Stomach (tissue), 9 donors: ENCODE data around the gene GNG2. TPM values are rescaled to one million over a fixed set of nuclear protein-coding genes. Genes with fewer than 3 reads are reported as not detected.

Source experiments
- DNase-seq, 2 donors: peaks; one replicate each; pipeline versions ENCODE4 v3.0.0 to v3.0.0-alpha.2; 2013 to 2019
- H3K27ac ChIP-seq, 5 donors: fragments of 200-600 bp in 4 of 5; sonication (generic) in 4 of 5; one replicate each; pipeline ENCODE4 v1.5.1; 2013 to 2019; ENCODE audit warnings: mild to moderate bottlenecking in 1 of 5, moderate library complexity in 1 of 5
- H3K27me3 ChIP-seq, 3 donors: fragments of 200-600 bp; sonication (generic); one replicate each; pipeline ENCODE4 v1.5.1; 2017 to 2019; ENCODE audit warnings: mixed run types in 1 of 3
- H3K36me3 ChIP-seq, 4 donors: fragments of 200-600 bp; sonication (generic); 1 replicate in 3 of 4; 2 replicates in 1 of 4; pipeline ENCODE4 v1.5.1; 2016 to 2019
- H3K4me1 ChIP-seq, 4 donors: fragments of 200-600 bp; sonication (generic); one replicate each; pipeline ENCODE4 v1.5.1; 2016 to 2019
- H3K4me3 ChIP-seq, 4 donors: fragments of 200-600 bp; sonication (generic) in 3 of 4; one replicate each; pipeline ENCODE4 v1.5.1; 2016 to 2019; ENCODE audit warnings: mild to moderate bottlenecking in 1 of 4
- H3K9me3 ChIP-seq, 4 donors: fragments of 200-600 bp; sonication (generic); one replicate each; pipeline ENCODE4 v1.5.1; 2016 to 2019
- EP300 ChIP-seq: sonication (generic); formaldehyde crosslinking; IDR thresholded peaks from one replicate; pipeline ENCODE4 v1.6.1; 2017; ENCODE audit warnings: antibody characterized with exemption
- POLR2A ChIP-seq, 4 donors: fragments of 450-650 bp; IDR thresholded peaks; one replicate each; pipeline ENCODE4 v1.6.1; 2016; ENCODE audit warnings: antibody characterized with exemption in 4 of 4, control low read depth in 2 of 4, mild to moderate bottlenecking in 1 of 4, moderate library complexity in 1 of 4
- POLR2AphosphoS5 ChIP-seq, 3 donors: sonication (generic); formaldehyde crosslinking; IDR thresholded peaks; one replicate each; pipeline ENCODE4 v1.6.1; 2016; ENCODE audit warnings: antibody characterized with exemption in 3 of 3
- WGBS, 5 donors: extraction: QIAGEN DNeasy Blood & Tissue Kit in 3 of 5; methylation state at CpG; one replicate each; pipeline versions ENCODE4 v1.1.5 to v1.1.7; 2013 to 2018; 5-methylcytosine and 5-hydroxymethylcytosine counted together
- intact Hi-C: fragments of 100-400 bp; cut with DNase I; formaldehyde crosslinking; loops from one replicate; pipeline ENCODE4 v1.15.1; 2023; ENCODE audit warnings: low total_unique reads
- polyA plus RNA-seq, 3 donors: library from polyadenylated mRNA; stranded (reverse); fragments of 200-250 nt; gene quantifications; one replicate each; pipeline ENCODE4 v1.2.3, GENCODE V29; 2013
- total RNA-seq, 5 donors: library from RNA; depleted of rRNA; stranded (reverse); fragments of >200 nt; gene quantifications; one replicate each; pipeline versions ENCODE4 v1.1.0 to v1.2.3, GENCODE V29; 2014 to 2016
- TF ChIP-seq, protein P1 (sequence below), 7 experiments: fragments of 450-650 bp in 4 of 7; fragments of 200-600 bp in 3 of 7; sonication (generic) in 3 of 7; IDR thresholded peaks; one replicate each; pipeline ENCODE4 v1.5.1; 2016 to 2019; ENCODE audit warnings: antibody characterized with exemption in 7 of 7, control low read depth in 2 of 7, mild to moderate bottlenecking in 1 of 7
- donor health status: healthy with polysubstance abuse.
- donor health status: Bipolar disorder and iron deficiency.
- donor health status: healthy.

The GNG2 gene
- total and polyA plus RNA-seq, 8 donors, result 0.58 to 23.3 (median 9.2) TPM

DNA sequence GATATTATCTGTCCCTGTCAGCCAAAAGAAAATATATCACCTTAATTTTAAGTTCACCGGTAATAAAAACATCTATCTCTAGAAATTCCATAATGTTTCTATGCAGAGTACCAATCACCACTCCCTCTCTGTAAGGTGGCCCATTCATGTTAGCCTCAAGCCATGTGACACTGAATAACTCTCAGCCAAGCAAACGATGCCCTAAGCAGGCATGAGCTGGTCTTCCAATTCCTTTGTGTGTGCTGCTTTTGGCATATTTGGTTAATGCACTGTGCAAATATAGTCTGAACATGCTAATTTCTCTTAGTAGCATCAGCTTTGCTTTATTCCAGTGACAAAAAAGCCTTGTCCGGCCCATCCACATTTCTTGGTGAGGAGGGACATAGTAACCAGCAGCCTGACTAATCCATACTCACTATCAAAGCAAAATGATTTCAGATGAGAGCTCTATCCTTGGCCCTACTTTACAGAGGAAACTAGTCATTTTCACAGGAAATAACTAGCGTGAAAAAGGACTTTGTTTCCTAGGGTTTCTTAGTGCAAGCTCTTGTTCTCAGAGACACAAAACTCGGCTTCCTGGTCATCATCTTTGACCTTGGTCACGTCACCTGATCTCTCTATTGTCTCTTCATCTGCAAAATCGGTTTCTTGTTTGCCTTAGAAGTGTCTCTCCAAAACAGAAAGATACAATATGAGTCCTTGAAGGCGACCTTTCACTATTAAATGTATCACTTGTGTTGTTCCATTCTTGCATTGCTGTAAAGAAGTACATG, 69.7 kb downstream of the GNG2 start:
- TF ChIP-seq, protein P1, sequence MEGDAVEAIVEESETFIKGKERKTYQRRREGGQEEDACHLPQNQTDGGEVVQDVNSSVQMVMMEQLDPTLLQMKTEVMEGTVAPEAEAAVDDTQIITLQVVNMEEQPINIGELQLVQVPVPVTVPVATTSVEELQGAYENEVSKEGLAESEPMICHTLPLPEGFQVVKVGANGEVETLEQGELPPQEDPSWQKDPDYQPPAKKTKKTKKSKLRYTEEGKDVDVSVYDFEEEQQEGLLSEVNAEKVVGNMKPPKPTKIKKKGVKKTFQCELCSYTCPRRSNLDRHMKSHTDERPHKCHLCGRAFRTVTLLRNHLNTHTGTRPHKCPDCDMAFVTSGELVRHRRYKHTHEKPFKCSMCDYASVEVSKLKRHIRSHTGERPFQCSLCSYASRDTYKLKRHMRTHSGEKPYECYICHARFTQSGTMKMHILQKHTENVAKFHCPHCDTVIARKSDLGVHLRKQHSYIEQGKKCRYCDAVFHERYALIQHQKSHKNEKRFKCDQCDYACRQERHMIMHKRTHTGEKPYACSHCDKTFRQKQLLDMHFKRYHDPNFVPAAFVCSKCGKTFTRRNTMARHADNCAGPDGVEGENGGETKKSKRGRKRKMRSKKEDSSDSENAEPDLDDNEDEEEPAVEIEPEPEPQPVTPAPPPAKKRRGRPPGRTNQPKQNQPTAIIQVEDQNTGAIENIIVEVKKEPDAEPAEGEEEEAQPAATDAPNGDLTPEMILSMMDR (IDR thresholded peaks at IDR 0.05), result no peak
- no peak for TF ChIP-seq POLR2AphosphoS5 (IDR thresholded peaks at IDR 0.05)
- no peak for TF ChIP-seq EP300
- no peak for TF ChIP-seq POLR2A (IDR thresholded peaks at IDR 0.05)
- H3K4me1 ChIP-seq, result no peaks in the 10 kb centered on the region
- no peaks in the 10 kb centered on the region for H3K27me3 ChIP-seq
- no peaks in the 10 kb centered on the region for H3K36me3 ChIP-seq
- no peak overlapping the region for H3K4me3 ChIP-seq
- DNase-seq, result no peak
- H3K27ac ChIP-seq, result no peak overlapping the region
- intact Hi-C loops, result no loop called here
- no peaks in the 10 kb centered on the region for H3K9me3 ChIP-seq
- WGBS, 5 donors, result 58 to 72% (median 69%) methylated on average over 8 of the region's 8 CpGs

DNA sequence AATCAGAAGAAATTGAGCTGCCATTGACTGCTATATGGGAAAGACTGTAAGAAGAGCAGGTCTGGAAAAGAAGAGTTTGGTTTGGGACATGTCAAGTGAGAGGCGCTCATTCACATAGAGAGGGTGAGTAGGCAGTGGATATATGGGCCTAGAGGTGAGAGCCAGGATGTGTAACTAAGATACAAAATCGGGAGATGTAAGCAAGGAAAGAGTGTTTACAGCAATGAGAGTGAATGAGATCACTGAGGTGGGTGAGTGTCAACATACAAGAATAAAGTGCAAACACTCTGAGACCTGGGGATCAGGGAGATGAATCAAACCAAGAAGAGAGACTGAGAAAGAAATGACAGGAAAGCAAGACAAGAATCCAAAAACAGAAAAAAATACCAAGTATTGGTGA, 70.9 kb downstream of the GNG2 start:
- Histone ChIP-seq H3K27me3 (no peaks in the 10 kb centered on the region), H3K36me3 (no peaks in the 10 kb centered on the region), H3K4me1 (no peaks in the 10 kb centered on the region), H3K4me3 (no peak overlapping the region), H3K27ac (no peak overlapping the region), H3K9me3 (no peaks in the 10 kb centered on the region)
- intact Hi-C loops, result no loop called here
- DNase-seq, result no peak
- WGBS, 5 donors, result 55 to 74% (median 63%) methylated on average over 2 of the region's 2 CpGs
- TF ChIP-seq EP300, result no peak
- TF ChIP-seq POLR2A (IDR thresholded peaks at IDR 0.05), result no peak
- no peak for TF ChIP-seq POLR2AphosphoS5 (IDR thresholded peaks at IDR 0.05)
- TF ChIP-seq, protein P1 (IDR thresholded peaks at IDR 0.05), result no peak

DNA sequence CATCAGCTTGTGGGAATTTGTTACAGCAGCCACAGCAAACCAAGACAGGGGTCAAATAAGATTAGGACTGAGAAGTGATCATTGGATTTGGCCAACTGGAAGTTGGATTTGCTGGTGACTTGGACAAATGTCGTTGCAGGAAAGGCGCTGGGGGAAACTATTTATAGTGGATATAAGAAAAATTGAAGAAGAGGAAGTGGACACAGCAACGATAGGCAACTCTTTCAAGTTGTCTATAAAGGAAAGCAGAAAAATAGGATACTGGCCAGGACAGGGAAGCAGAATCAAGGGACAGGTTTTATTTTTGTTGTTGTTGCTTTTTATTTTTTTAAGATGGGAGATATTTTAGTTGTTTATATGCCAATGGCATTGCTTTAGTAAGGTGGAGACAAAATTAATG, 72.8 kb downstream of the GNG2 start:
- Histone ChIP-seq H3K27ac (no peak overlapping the region), H3K4me3 (no peak overlapping the region), H3K4me1 (no peaks in the 10 kb centered on the region), H3K9me3 (no peaks in the 10 kb centered on the region), H3K27me3 (no peaks in the 10 kb centered on the region), H3K36me3 (no peaks in the 10 kb centered on the region)
- WGBS, 5 donors, result 46 to 75% (median 63%) methylated on average over 3 of the region's 3 CpGs
- TF ChIP-seq POLR2AphosphoS5 (IDR thresholded peaks at IDR 0.05) (no peak), EP300 (no peak), POLR2A (IDR thresholded peaks at IDR 0.05) (no peak)
- TF ChIP-seq, protein P1 (IDR thresholded peaks at IDR 0.05), result no peak
- intact Hi-C loops, result no loop called here
- no peak for DNase-seq

DNA sequence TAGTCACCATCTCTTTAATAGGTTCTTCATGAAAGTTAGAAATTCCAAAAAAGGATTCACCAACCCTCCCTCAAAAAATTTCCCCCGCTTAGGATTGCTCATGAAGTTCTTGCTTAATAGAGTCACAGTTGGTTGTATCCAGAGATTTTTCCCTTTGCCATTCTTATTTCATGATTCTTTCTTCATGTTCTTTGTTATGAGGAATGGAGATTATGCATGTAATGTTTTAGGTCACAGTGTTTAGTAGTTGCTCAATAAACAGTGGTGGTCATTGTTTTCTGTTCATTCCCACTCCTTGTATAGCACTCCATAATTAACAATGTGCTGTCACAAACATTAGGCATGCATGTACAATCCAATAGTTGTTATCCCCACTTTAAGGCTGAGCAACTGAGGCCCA, 77.7 kb downstream of the GNG2 start:
- no peak overlapping the region for H3K27ac ChIP-seq
- no peaks in the 10 kb centered on the region for H3K36me3 ChIP-seq
- H3K9me3 ChIP-seq, result no peaks in the 10 kb centered on the region
- WGBS, 5 donors, result 95 to 100% (median 97%) methylated on average over 1 of the region's 1 CpG
- H3K4me3 ChIP-seq, result no peak overlapping the region
- intact Hi-C loops, result no loop called here
- no peaks in the 10 kb centered on the region for H3K4me1 ChIP-seq
- TF ChIP-seq, protein P1 (IDR thresholded peaks at IDR 0.05), result no peak
- TF ChIP-seq EP300, result no peak
- TF ChIP-seq POLR2A (IDR thresholded peaks at IDR 0.05), result no peak
- no peak for TF ChIP-seq POLR2AphosphoS5 (IDR thresholded peaks at IDR 0.05)
- H3K27me3 ChIP-seq, result no peaks in the 10 kb centered on the region
- no peak for DNase-seq
